ENCODE data around the gene PAIP2B.
A peak's percentile ranks its signal among the peaks of the same experiment; 100 is the strongest.
"Not testable (repeated sequence)": the region's sequence is repeated elsewhere in the genome, so short reads cannot be mapped to it uniquely, and the experiment has no call there.

PAIP2B gene, protein sequence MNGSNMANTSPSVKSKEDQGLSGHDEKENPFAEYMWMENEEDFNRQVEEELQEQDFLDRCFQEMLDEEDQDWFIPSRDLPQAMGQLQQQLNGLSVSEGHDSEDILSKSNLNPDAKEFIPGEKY

DNA sequence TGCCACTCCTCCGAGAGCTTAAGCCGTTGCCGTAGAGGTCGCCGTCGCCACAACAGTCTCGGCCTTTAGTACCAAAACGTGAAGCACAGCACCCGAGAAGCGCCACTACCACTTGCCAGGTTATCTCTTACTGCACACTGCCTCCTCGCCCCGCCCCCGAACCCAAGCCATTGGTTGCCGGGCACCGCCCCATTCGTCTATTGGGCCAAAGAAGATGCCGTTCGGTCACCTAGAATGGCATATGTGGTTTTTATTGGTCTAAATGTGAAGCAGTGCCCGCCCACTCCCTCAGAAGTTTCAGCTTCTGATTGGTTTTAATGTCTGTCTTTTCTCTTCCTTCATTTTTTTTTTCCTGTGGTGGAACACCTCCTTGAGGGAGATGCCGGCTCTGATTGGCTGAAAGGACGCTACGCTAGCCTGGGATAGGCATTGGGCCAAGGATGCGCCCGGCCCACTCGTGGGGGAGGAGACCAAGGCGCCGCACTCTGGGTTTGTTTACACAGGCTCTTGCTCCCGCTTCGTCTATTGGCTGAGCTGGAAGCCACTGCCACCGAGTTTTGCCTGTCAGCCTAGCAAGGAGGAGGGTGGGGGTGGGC lies at the start of gene PAIP2B:
PAIP2B (minus strand) TSS at position 139 of the 596 bp plus-strand sequence. CDS start 24,514 bp downstream, outside the sequence.
- DNase-seq (ENCODE audit: low read depth) = peak; percentile 98

DNA sequence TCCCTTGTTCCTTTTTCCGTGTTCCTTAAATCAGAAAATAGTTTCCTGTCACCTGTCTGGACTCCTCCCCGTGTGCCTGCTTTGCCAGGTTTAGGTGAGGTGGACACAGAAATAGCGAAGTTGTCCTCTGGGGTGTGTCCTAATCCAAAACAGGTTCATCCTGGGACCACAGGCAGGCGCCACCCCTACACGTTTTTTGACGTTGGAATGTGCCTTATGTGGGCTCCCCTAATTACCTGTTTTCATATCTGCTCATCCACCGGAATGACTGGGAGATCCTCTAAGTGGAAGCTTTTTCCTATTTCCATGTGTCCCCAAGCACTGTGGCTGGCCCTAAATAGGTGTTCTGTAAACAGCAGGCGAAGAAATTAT lies 49.0 kb upstream of the PAIP2B start:
- DNase-seq (ENCODE audit: low read depth) = no peak

DNA sequence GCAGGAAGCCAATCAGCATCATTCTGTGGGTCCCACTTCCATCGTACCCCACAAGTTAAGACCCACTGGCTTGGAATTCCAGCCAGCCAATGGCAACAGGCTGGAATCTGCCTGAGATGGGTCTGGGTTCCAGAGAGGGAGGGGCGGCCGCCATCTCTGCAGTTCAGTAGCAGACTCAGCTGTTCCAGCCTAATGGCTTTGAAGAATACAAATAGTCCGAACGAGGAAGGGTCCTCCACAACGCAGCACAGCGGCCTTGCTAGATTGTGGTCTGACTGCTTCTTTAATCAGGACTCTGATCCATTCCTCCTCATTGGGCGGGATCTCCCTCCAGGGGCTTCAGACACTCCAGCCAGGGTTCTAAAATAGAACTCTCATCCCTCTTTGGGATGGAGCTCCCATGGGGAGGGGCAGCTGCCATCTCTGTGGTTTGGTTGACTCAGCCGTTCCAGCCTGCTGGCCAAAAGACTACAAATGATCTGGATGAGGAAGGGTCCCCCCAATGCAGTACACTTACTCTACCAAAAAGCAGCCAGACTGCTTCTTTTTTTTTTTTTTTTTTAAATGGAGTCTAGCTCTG lies 42.7 kb upstream of the PAIP2B start:
- DNase-seq (ENCODE audit: low read depth) = no peak

DNA sequence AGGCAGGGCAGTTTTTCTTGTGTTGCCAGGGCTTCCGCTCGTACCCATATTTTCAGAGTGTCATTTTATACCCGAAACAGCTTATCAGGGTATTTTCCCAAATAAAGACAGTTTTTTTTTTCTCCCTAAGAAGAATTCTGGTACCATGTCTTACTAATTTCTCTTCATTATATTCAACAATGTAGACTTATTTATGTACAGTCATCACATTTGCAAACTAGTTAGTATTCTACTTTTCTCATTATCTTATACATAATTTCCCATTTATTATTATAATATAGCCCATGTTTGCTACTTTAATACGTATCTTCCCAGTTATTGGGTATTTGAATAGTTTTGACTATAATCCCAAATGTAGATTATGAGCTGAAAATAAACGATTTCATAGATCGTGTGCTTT lies 36.5 kb upstream of the PAIP2B start:
- DNase-seq (ENCODE audit: low read depth) = no peak

DNA sequence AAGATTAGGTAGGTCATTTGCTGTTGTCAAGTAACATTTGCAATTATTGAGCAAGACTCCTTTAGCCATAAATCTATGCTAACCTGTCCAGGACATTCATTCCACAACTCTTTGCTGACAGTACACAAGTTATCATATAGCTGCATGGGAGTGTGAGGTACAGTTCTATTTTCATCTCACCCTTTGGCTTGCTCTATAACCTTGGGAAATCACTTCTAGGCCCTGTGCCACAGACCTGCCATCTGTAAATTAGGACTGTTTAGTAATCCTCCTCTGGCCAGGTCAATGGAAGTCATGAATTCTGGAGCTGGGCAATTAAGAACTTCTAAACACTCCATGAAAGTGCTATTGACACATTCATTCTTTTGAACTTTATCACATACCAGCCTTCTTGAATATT lies 34.6 kb upstream of the PAIP2B start:
- DNase-seq (ENCODE audit: low read depth) = no peak

DNA sequence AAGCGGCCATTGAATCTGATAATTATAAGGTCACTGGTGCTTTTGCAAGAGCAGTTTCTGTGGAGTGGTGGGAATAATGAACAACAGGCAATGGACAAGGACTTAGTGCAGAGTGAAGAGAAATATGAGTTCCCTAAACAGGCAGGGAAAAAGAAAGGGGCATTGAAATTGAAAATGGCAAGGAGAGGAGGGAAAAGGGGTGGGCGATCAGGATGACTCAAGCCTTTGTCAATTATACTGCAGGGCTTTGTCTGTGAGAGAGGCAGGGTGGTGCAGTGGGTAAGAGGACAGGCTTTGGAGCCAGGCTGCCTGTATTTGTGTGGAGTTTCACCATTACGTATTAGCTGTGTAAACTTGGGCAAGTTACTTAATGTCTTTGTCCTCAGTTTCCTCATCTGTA lies 29.5 kb upstream of the PAIP2B start:
- no peak for DNase-seq (ENCODE audit: low read depth)

DNA sequence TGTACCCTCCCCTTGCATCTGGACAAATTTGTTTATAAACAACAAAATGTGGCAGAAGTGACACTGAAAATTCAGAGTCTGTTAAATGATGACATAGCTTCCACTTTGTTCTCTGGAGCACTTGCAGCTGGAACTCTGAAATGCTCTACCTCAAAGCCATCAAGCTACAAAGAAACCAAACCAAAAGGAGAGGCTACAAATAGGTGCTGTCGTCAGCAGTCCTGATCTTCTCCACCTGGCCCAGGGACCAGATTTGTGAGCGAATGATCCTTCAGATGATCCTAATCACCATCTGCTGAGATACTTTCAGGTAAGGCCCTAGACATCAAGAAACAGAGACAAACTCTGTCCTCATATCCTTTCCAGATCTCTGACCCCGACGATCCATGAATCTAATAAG lies 27.9 kb upstream of the PAIP2B start:
- DNase-seq (ENCODE audit: low read depth) = no peak

DNA sequence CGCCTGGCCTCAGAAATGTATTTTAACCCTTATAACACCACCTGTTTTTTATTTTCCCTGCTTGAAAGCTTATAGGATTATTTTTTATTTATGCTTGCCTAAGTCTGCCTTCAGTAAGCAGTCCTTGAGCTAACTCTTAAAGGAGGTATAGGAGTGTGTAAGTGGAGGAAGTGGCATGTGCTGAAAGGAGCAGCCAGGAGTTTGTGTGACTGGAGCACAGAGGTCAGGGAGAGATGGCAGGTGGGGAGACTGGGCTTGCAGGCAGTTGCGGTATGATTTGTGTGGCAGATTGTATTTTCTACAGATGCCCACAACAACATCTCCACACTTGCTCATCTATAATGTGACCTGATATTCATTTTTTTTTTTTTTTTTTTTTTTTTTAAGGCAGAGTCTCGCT lies 27.2 kb upstream of the PAIP2B start:
- DNase-seq (ENCODE audit: low read depth) = no peak

DNA sequence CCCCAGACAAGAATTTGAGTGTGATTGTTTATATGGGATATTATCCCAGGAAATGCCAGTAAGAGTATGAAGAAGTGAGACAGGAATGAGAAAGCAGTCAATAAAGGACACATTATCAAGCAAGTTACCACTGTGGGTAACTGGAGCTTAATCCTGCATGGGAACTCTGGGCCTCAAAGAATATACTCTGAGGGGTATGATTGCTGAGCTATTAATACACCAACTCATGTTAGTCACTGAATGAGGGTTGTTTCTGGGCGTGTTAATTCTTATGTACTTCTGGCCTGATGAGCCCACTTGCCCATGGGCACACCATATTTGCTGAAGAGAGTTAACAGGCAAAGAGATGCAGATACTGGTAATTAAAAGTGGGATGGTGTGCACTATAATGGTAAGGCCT lies 26.6 kb upstream of the PAIP2B start:
- no peak for DNase-seq (ENCODE audit: low read depth)

DNA sequence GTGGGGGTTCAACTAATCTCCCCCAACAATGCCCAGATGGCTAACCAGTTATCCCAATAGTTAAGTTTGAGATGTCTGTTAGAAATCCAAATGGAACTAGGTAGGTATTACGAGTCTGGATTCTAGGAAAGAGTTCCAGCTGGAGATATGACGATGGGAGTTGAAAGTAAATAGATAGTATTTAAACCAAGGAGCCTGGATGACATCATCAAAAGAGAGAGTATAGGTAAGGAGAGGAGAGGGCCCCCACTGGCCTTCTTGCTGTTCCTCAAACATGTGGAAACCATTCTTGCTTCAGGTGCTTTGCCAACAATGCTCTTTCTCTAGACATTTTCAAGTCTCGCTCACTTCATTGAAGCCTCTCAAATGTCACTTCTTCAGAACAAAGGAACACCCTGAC lies 26.0 kb upstream of the PAIP2B start:
- no peak for DNase-seq (ENCODE audit: low read depth)

DNA sequence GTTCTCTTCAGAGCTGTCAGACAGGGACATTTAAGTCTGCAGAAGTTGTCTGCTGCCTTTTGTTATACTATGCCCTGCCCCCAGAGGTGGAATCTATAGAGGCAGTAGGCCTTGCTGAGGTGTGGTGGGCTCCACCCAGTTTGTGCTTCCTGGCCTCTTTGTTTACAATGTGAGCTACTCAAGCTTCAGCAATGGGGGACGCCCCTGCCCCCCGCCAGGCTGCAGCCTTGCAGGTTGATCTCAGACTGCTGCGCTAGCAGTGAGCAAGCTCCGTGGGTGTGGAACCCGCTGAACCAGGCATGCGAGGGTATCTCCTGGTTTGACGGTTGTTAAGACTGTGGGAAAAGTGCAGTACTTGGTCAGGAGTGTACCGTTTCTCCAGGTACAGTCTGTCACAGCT lies 24.0 kb upstream of the PAIP2B start:
- DNase-seq (ENCODE audit: low read depth) = no peak

DNA sequence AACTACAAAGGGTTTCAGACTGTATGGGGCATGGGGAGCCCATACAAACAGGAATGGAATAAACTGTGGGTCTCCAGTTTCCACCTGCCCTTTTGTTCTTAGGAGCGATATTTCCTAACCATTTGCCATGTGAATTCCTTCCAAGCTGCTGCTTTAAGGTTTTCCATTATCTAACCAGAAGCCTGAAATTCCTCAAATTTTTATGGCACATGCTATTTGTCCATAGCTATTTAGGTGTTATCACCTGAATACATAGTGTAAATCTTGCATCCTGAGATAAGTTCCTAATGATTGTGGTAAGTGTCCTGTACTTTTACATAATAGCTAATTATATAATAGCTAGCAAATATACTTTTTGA lies 17.4 kb upstream of the PAIP2B start:
- no peak for DNase-seq (ENCODE audit: low read depth)

DNA sequence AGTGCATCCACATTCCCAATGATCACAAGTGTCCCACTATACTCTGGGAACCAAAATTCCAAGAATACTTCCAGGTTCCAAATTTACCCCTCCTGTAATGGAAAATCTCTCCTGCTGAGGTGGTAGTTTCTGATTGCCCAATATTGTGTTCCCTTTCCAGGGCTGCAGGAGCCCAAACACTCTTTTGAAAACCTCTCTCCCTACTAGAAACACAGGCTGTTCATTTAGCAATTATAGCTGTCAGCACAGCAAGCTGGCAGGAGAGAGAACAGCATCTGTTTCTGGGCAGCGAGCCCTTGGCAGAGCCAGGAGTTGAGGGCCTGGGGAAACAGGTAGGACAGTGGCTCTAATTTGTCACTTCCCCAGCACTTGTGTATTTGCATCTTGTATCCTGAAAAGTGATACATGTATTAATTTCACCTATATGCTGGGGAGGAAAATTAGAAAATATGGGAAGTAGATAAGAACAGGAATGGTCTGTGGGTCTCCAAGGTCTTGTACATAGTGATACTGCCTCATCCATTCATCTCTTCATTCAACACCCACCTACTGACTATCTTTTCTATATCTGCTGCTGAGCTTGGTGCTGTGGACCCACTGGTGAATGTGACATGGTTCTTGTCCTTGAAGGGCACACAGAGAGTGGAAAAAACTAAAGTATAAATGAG lies 16.9 kb upstream of the PAIP2B start:
- DNase-seq (ENCODE audit: low read depth) = no peak

DNA sequence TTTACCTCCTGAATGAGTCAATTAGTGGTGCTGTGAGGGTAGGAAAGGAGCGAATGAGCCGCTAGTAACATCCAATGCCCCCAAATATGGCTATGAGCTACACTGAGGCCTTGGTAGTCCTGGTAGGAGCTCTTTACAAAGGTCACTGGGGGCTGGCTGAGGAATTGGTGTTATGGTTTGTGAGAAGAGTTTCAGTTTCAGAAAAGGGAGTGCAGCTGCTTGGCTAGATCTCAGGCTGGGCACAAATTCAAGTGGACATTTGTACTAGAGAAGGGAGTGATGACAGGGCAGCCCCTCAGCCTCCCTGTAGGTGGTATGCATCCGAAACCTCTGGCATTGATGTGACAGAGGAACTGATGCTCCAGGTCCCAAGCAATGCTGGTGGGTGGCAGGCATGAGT lies 13.9 kb upstream of the PAIP2B start:
- DNase-seq (ENCODE audit: low read depth) = no peak

DNA sequence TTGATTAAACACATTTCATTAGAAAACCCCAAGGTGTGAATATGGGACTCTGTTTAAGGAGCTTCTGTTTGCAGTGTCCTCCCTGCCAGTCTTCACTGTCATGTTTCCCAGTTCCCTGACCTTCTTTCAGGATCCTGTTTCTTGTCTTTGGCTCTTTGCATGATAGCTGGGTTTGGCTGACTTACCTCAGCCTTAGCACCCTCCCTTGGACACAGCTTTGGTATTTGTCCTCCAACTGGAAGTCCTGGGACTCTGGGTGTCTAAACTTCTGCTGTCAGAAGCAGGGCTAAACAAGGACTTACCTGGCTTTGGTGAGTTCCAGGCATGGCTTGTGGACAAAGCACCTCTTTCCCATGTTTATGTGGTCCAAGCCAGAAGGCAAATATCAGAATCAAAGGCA lies 11.2 kb upstream of the PAIP2B start:
- no peak for DNase-seq (ENCODE audit: low read depth)

DNA sequence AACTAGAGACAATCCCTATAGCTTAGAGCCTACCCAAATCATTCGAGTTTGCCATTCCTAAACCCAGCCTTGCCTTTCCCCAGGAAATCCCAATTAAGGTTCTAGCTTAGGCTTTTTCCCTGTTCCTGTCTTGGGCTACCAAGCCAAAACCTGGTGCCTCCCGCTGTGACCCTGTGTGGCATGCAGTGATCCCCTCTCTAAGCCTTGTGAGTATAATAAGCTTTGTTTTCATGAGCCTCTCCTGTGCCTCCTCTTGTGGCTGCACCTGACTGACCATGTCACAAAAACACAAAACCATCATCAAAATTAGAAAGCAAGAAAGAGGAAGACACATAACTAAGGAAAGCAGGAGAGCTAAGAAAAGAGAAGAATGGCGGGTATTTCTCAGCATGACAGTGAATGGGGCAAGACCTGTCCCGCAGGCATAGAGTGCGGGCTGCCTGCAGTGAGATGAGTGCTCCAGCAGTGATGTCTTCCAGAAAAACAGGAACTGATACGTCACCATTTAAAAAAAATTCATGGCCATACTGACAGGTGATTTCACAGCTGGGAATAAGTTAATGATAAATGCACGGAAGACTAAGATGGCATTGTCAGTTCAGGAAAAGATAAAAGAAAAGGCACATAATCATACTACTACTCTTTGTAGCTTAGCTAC lies 9.2 kb upstream of the PAIP2B start:
- no peak for DNase-seq (ENCODE audit: low read depth)

DNA sequence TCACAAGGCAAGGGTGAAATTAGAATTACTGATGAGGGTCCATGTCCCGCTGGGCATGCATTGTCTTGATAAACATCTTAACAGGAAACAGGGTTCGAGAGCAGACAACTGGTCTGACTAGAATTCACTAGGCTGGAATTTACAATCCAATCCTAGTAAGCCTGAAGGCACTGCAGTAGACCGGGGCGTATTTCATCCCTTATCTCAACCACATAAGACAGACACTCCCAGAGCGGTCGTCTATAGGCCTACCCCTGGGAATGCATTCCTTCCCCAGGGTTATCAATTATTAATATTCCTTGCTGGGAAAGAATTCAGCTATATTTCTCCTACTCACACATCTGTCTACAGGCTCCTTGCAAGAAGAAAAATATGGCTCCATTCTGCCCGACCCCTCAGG lies 6.2 kb upstream of the PAIP2B start:
- not testable (repeated sequence) for DNase-seq (ENCODE audit: low read depth)

DNA sequence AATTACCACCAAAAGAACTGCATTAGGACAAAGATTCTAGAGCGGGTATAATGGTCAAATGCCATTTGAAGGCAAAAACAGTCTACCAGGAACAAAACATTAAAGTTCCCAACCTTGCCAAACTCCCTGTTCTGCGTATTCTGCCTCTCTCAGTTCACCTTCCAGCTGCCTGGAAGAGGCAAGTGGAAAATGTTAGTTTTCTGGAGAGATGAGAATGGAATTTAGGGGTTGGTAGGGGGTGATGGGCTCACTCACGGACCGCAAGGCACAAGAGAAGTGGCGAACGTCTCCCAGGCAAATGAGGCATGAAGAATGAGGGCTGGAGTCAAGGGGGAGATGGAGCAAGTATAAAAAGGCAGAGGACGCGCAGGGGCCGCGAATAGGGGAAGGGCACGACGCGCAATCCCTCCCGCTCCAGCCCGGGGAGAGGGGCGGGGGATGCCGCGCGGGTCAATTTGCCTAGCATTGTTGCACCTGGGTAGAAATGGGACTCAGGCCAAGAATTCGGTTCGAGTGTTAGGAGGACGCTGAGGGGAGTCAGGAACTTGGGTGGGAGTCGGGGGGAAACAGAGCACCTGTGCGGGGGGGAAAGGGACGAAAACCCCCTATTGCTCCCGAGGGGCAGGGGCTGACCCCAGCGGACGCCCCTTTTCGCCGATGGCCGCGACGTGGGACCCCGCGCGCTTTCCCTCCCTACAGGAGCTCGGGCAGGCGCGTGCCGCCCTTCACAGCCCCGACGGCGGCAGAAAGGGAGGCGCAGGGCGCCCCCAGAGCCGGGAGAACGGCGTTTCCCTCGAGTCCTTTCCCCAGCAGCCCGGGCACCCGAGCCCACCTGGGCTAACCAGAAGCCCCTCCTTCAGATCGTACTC lies 573 bp downstream of the PAIP2B start:
- DNase-seq (ENCODE audit: low read depth) = no peak

DNA sequence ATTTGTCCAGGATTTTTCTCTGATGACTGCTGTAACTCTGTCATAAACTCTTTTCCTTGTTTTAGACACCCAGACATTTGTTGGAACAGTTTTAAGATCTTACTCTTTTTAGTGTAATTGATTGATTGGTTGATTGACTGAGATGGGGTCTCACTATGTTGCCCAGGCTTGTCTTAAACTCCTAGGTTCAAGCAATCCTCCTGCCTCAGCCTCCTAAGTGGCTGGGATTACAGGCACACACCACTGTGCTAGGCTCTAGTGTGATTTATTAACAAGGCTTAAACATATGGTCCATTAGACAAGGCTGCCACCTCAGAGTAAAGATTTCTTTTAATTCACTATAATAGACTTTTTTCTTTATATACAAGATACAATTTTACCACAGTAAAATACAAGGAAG lies 2.0 kb downstream of the PAIP2B start:
- no peak for DNase-seq (ENCODE audit: low read depth)

DNA sequence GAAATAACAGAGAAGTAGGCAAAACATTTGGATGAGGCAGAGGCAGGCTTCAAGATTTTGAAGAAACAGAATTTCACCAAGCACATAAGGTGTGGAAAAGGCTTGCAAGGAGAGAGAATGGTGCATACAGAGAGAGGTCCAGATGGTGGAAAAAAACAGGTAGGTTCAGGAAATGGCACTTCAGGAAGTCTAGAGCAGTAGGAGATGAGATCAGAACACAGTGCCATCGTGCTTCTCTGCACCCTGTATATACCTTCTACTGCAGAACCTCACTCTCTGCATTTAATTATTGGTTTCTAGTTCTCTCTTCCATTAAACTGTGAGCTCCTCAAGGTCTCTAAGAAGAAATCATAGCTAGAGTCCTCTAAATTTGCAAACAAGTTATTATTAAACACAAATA lies 2.4 kb downstream of the PAIP2B start:
- DNase-seq (ENCODE audit: low read depth) = no peak

DNA sequence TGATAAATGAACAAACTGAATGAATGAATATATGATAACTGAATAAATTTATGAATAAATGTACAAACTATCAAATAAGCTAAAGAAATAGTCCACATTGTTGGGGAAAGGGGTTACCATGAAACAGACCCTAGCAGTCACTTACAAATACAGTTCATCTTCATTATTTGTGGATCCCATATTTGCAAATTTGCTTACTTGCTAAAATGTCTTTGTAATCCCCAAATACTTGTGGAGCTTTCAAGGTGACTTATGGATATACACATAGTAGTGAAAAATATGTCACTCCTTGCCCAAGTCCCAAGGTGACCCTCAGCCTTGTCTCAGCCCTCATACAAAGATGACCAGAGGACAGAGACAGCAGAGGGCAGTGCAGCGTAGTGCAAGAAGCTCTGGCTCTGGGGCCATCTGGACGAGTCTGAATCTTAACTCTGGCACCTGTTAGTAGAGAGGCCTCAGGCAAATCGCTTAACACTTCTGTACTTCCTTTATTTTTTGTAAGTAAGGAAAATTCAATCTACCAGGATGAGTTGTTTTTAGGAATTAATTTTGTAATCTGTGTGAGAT lies 3.1 kb downstream of the PAIP2B start:
- DNase-seq (ENCODE audit: low read depth) = peak; percentile 8

DNA sequence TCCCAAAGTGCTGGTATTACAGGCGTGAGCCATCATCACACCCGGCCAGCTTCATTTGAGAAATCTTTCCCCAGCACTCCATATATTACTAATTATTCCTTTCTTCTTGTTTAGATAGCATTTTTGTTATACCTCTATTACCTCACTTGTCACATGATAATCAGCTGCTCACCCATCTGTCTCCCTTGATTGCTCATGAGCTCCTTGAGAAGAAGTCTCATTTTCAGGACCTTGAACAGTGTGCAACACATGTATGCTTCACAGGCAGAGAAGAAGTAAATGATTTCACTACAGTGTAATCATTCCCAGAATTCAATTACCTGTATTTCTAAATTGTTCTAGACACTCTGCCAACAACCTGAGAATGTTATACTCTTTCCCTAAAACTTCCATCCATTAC lies 6.2 kb downstream of the PAIP2B start:
- no peak for DNase-seq (ENCODE audit: low read depth)
